GM23338 (cell line): ENCODE data around the gene CAMSAP1. TPM values are rescaled to one million over a fixed set of nuclear protein-coding genes. Genes with fewer than 3 reads are reported as not detected.

Source experiments
- CREB1 ChIP-seq: fragments of 250-450 bp; sonication (Bioruptor Pico); IDR thresholded peaks from 2 replicates; pipeline ENCODE4 v1.5.0; 2020; ENCODE audit warnings: low read depth, mild to moderate bottlenecking, moderate library complexity
- ETS1 ChIP-seq: IDR thresholded peaks from 2 replicates; pipeline ENCODE4 v1.6.1; 2016; ENCODE audit warnings: antibody characterized with exemption
- EZH2phosphoT487 ChIP-seq: fragments of 200-600 bp; sonication (generic); IDR thresholded peaks from one replicate; pipeline ENCODE4 v1.8.1; 2018; ENCODE audit warnings: antibody characterized with exemption; ENCODE audit not compliant: unreplicated experiment
- JUNB ChIP-seq: IDR thresholded peaks from one replicate; pipeline ENCODE4 v1.6.1; 2016; ENCODE audit warnings: antibody characterized with exemption; ENCODE audit not compliant: unreplicated experiment
- NANOG ChIP-seq: IDR thresholded peaks from 2 replicates; pipeline ENCODE4 v1.6.1; 2016; ENCODE audit warnings: antibody characterized with exemption, borderline replicate concordance
- POLR2AphosphoS5 ChIP-seq: IDR thresholded peaks from 2 replicates; pipeline ENCODE4 v1.6.1; 2016; ENCODE audit warnings: antibody characterized with exemption, low read depth
- STAT1 ChIP-seq: IDR thresholded peaks from one replicate; pipeline ENCODE4 v1.6.1; 2016; ENCODE audit warnings: antibody characterized with exemption; ENCODE audit not compliant: unreplicated experiment
- ZNF114 ChIP-seq: fragments of 250-450 bp; sonication (Bioruptor Pico); IDR thresholded peaks from 2 replicates; pipeline ENCODE4 v1.5.0; 2020; ENCODE audit warnings: mild to moderate bottlenecking, moderate library complexity
- ZNF331 ChIP-seq: fragments of 250-450 bp; sonication (Bioruptor Pico); IDR thresholded peaks from 2 replicates; pipeline ENCODE4 v1.5.0; 2020; ENCODE audit warnings: low read depth, mild to moderate bottlenecking, moderate library complexity
- polyA plus RNA-seq: library from polyadenylated mRNA; unstranded; fragments of >200 nt; fragmentation: Nextera tagmentation; extraction: Ambion mirVana; gene quantifications from 2 replicates; pipeline ENCODE4 v1.2.1, GENCODE V29; 2016
- total RNA-seq: library from RNA; depleted of rRNA; stranded (reverse); fragments of >200 nt; shearing (Covaris generic); gene quantifications from 2 replicates; pipeline ENCODE4 v1.2.3, GENCODE V29; 2014
- TF ChIP-seq, protein P1 (sequence below): fragments of 250-450 bp; sonication (Bioruptor Pico); IDR thresholded peaks from 2 replicates; pipeline ENCODE4 v1.5.0; 2020; ENCODE audit warnings: mild to moderate bottlenecking, moderate library complexity

The CAMSAP1 gene
- total and polyA plus RNA-seq, 2 experiments from 2014 or later: 6.9 to 75.4 TPM

DNA sequence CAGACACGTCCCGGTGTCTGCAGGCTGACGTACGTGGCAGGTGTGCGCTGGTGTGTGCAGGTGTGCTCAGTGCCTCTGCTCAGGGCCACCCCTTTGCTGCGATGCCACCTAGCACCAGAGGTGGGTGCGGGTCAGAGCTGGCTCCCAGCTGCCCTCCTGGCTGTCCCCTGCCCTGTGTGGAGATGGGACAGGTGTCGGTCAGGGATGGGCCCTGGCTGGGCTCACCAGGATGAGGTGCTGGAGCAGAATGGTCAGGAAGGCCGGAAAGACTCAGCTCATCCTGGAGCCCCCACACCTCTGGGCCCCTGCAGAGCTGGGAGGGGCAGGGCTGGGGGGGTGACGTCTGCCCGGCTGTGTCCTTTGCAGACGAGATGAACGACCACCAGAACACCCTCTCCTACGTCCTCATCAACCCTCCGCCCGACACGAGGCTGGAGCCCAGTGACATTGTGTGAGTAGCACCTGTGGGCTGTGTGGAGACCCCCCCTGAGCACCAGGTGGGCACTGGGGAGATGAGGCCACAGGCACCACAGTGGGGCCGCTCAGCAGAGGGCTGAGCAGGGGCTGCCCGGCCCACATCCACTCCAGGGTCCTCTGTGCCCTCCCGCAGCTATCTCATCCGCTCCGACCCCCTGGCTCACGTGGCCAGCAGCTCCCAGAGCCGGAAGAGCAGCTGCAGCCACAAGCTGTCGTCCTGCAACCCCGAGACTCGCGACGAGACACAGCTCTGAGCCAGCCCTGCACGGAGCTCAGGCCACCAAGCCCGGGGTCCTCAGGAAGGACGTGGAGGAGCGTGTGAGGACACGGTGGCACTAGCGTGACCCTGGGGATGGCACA is 115.7 kb downstream of the CAMSAP1 start (continued):
- TF ChIP-seq, protein P1, sequence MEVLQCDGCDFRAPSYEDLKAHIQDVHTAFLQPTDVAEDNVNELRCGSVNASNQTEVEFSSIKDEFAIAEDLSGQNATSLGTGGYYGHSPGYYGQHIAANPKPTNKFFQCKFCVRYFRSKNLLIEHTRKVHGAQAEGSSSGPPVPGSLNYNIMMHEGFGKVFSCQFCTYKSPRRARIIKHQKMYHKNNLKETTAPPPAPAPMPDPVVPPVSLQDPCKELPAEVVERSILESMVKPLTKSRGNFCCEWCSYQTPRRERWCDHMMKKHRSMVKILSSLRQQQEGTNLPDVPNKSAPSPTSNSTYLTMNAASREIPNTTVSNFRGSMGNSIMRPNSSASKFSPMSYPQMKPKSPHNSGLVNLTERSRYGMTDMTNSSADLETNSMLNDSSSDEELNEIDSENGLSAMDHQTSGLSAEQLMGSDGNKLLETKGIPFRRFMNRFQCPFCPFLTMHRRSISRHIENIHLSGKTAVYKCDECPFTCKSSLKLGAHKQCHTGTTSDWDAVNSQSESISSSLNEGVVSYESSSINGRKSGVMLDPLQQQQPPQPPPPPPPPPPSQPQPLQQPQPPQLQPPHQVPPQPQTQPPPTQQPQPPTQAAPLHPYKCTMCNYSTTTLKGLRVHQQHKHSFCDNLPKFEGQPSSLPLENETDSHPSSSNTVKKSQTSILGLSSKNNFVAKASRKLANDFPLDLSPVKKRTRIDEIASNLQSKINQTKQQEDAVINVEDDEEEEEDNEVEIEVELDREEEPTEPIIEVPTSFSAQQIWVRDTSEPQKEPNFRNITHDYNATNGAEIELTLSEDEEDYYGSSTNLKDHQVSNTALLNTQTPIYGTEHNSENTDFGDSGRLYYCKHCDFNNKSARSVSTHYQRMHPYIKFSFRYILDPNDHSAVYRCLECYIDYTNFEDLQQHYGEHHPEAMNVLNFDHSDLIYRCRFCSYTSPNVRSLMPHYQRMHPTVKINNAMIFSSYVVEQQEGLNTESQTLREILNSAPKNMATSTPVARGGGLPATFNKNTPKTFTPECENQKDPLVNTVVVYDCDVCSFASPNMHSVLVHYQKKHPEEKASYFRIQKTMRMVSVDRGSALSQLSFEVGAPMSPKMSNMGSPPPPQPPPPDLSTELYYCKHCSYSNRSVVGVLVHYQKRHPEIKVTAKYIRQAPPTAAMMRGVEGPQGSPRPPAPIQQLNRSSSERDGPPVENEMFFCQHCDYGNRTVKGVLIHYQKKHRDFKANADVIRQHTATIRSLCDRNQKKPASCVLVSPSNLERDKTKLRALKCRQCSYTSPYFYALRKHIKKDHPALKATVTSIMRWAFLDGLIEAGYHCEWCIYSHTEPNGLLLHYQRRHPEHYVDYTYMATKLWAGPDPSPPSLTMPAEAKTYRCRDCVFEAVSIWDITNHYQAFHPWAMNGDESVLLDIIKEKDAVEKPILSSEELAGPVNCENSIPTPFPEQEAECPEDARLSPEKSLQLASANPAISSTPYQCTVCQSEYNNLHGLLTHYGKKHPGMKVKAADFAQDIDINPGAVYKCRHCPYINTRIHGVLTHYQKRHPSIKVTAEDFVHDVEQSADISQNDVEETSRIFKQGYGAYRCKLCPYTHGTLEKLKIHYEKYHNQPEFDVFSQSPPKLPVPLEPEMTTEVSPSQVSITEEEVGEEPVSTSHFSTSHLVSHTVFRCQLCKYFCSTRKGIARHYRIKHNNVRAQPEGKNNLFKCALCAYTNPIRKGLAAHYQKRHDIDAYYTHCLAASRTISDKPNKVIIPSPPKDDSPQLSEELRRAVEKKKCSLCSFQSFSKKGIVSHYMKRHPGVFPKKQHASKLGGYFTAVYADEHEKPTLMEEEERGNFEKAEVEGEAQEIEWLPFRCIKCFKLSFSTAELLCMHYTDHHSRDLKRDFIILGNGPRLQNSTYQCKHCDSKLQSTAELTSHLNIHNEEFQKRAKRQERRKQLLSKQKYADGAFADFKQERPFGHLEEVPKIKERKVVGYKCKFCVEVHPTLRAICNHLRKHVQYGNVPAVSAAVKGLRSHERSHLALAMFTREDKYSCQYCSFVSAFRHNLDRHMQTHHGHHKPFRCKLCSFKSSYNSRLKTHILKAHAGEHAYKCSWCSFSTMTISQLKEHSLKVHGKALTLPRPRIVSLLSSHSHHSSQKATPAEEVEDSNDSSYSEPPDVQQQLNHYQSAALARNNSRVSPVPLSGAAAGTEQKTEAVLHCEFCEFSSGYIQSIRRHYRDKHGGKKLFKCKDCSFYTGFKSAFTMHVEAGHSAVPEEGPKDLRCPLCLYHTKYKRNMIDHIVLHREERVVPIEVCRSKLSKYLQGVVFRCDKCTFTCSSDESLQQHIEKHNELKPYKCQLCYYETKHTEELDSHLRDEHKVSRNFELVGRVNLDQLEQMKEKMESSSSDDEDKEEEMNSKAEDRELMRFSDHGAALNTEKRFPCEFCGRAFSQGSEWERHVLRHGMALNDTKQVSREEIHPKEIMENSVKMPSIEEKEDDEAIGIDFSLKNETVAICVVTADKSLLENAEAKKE (CRISPR knock-in tag): no peak
- TF ChIP-seq STAT1 (no peak), POLR2AphosphoS5 (no peak), ZNF331 (no peak), NANOG (no peak), ZNF114 (no peak), CREB1 (CRISPR knock-in tag) (no peak), JUNB (no peak), EZH2phosphoT487 (no peak), ETS1 (no peak)
